ENCODE data around the gene LIX1L. TPM values are rescaled to one million over a fixed set of nuclear protein-coding genes. Genes with fewer than 3 reads are reported as not detected.

LIX1L gene
- polyA plus RNA-seq, 4 donors = 0.67 to 7.1 (median 4.5) TPM

- no peak for DNase-seq
- Histone ChIP-seq H3K4me1 (ENCODE audit: control insufficient read depth in 3 of 3, insufficient read depth in 2 of 3, low read depth in 1 of 3, low read length in 2 of 3) (peaks cover 8 to 20% (median 17%) of the 10 kb centered on the region in 3 donors), H3K27ac (ENCODE audit: low read depth in 1 of 3, low read length in 2 of 3) (peak overlapping the region; percentile 86 to 95 (median 89)), H3K27me3 (ENCODE audit: control insufficient read depth in 3 of 3, insufficient read depth in 3 of 3, low read length in 3 of 3) (no peaks in the 10 kb centered on the region), H3K4me3 (ENCODE audit: low read depth in 1 of 3, low read length in 3 of 3) (peak overlapping the region; percentile 83 to 100 (median 87)), H3K36me3 (ENCODE audit: control insufficient read depth in 3 of 3, insufficient read depth in 2 of 3, low read depth in 1 of 3, low read length in 3 of 3) (peaks cover 15 to 20% (median 20%) of the 10 kb centered on the region in 3 donors), H3K9me3 (ENCODE audit: control insufficient read depth in 2 of 2, insufficient read depth in 1 of 2, low read depth in 1 of 2, low read length in 1 of 2) (no peaks in the 10 kb centered on the region)
- FAIRE-seq = no peak
- WGBS, 3 donors = 0 to 1% (median 0%) methylated on average over 8 of the region's 8 CpGs
Measured at GRCh38 chr1:145995148-145995881, 37.5 kb upstream of the LIX1L start.

GRCh38 chr1:145994391-145995120, 36.7 kb upstream of the LIX1L start:
- Histone ChIP-seq H3K27me3 (ENCODE audit: control insufficient read depth in 3 of 3, insufficient read depth in 3 of 3, low read length in 3 of 3) (no peaks in the 10 kb centered on the region), H3K9me3 (ENCODE audit: control insufficient read depth in 2 of 2, insufficient read depth in 1 of 2, low read depth in 1 of 2, low read length in 1 of 2) (no peaks in the 10 kb centered on the region), H3K4me3 (ENCODE audit: low read depth in 1 of 3, low read length in 3 of 3) (peak overlapping the region; percentile 83 to 100 (median 87)), H3K4me1 (ENCODE audit: control insufficient read depth in 3 of 3, insufficient read depth in 2 of 3, low read depth in 1 of 3, low read length in 2 of 3) (peaks cover 6 to 16% (median 15%) of the 10 kb centered on the region in 3 donors), H3K27ac (ENCODE audit: low read depth in 1 of 3, low read length in 2 of 3) (peak overlapping the region; percentile 86 to 95 (median 89)), H3K36me3 (ENCODE audit: control insufficient read depth in 3 of 3, insufficient read depth in 2 of 3, low read depth in 1 of 3, low read length in 3 of 3) (peaks cover 15 to 20% (median 20%) of the 10 kb centered on the region in 3 donors)
- DNase-seq (peak; percentile 59 to 69), FAIRE-seq (no peak)
- 2 to 9% (median 7%) methylated on average over 10 of the region's 10 CpGs for WGBS, 3 donors

- Histone ChIP-seq H3K9me3 (ENCODE audit: control insufficient read depth in 2 of 2, insufficient read depth in 1 of 2, low read depth in 1 of 2, low read length in 1 of 2) (no peaks in the 10 kb centered on the region), H3K27ac (ENCODE audit: low read depth in 1 of 3, low read length in 2 of 3) (peak overlapping the region; percentile 86 to 95 (median 89)), H3K27me3 (ENCODE audit: control insufficient read depth in 3 of 3, insufficient read depth in 3 of 3, low read length in 3 of 3) (no peaks in the 10 kb centered on the region), H3K36me3 (ENCODE audit: control insufficient read depth in 3 of 3, insufficient read depth in 2 of 3, low read depth in 1 of 3, low read length in 3 of 3) (peaks cover 15 to 20% (median 20%) of the 10 kb centered on the region in 3 donors), H3K4me1 (ENCODE audit: control insufficient read depth in 3 of 3, insufficient read depth in 2 of 3, low read depth in 1 of 3, low read length in 2 of 3) (peaks cover 3 to 13% (median 11%) of the 10 kb centered on the region in 3 donors), H3K4me3 (ENCODE audit: low read depth in 1 of 3, low read length in 3 of 3) (peak overlapping the region; percentile 83 to 100 (median 87))
- WGBS, 3 donors = 5 to 21% (median 19%) methylated on average over 6 of the region's 6 CpGs
- FAIRE-seq = no peak
- peak in 1 of 2 donors; percentile 32 for DNase-seq
Measured at GRCh38 chr1:145993618-145994390, 36.0 kb upstream of the LIX1L start.

GRCh38 chr1:145992958-145993617, 35.3 kb upstream of the LIX1L start:
- FAIRE-seq (no peak), DNase-seq (no peak)
- 12 to 32% (median 24%) methylated on average over 5 of the region's 5 CpGs for WGBS, 3 donors
- peak overlapping the region; percentile 83 to 100 (median 87) for H3K4me3 ChIP-seq (ENCODE audit: low read depth in 1 of 3, low read length in 3 of 3)
- peaks cover 3 to 13% (median 11%) of the 10 kb centered on the region in 3 donors for H3K4me1 ChIP-seq (ENCODE audit: control insufficient read depth in 3 of 3, insufficient read depth in 2 of 3, low read depth in 1 of 3, low read length in 2 of 3)
- H3K27me3 ChIP-seq (ENCODE audit: control insufficient read depth in 3 of 3, insufficient read depth in 3 of 3, low read length in 3 of 3) = no peaks in the 10 kb centered on the region
- no peaks in the 10 kb centered on the region for H3K9me3 ChIP-seq (ENCODE audit: control insufficient read depth in 2 of 2, insufficient read depth in 1 of 2, low read depth in 1 of 2, low read length in 1 of 2)
- peaks cover 15 to 20% (median 20%) of the 10 kb centered on the region in 3 donors for H3K36me3 ChIP-seq (ENCODE audit: control insufficient read depth in 3 of 3, insufficient read depth in 2 of 3, low read depth in 1 of 3, low read length in 3 of 3)
- H3K27ac ChIP-seq (ENCODE audit: low read depth in 1 of 3, low read length in 2 of 3) = peak overlapping the region in 2 of 3 donors; percentile 86 to 95

- DNase-seq = peak in 1 of 2 donors; percentile 44
- H3K4me1 ChIP-seq (ENCODE audit: control insufficient read depth in 3 of 3, insufficient read depth in 2 of 3, low read depth in 1 of 3, low read length in 2 of 3) = peaks cover 3 to 11% (median 9%) of the 10 kb centered on the region in 3 donors
Measured at GRCh38 chr1:145992502-145992936, 34.7 kb upstream of the LIX1L start.

GRCh38 chr1:145991735-145992412, 34.1 kb upstream of the LIX1L start:
- H3K27ac ChIP-seq (ENCODE audit: low read depth in 1 of 3, low read length in 2 of 3) = peak overlapping the region in 2 of 3 donors; percentile 81 to 86
- no peaks in the 10 kb centered on the region for H3K9me3 ChIP-seq (ENCODE audit: control insufficient read depth in 2 of 2, insufficient read depth in 1 of 2, low read depth in 1 of 2, low read length in 1 of 2)
- peak in 1 of 2 donors; percentile 35 for DNase-seq
- peak overlapping the region in 1 of 3 donors; percentile 87 for H3K4me3 ChIP-seq (ENCODE audit: low read depth in 1 of 3, low read length in 3 of 3)
- no peak for FAIRE-seq
- 20 to 52% (median 43%) methylated on average over 10 of the region's 10 CpGs for WGBS, 3 donors
- no peaks in the 10 kb centered on the region for H3K27me3 ChIP-seq (ENCODE audit: control insufficient read depth in 3 of 3, insufficient read depth in 3 of 3, low read length in 3 of 3)
- H3K4me1 ChIP-seq (ENCODE audit: control insufficient read depth in 3 of 3, insufficient read depth in 2 of 3, low read depth in 1 of 3, low read length in 2 of 3) = peaks cover 3 to 11% (median 6%) of the 10 kb centered on the region in 3 donors
- H3K36me3 ChIP-seq (ENCODE audit: control insufficient read depth in 3 of 3, insufficient read depth in 2 of 3, low read depth in 1 of 3, low read length in 3 of 3) = peaks cover 15 to 20% (median 20%) of the 10 kb centered on the region in 3 donors

More at GRCh38 chr1:145992502-145992936, 34.7 kb upstream of the LIX1L start:
- 6 to 54% (median 24%) methylated on average over 1 of the region's 1 CpG for WGBS, 3 donors
- peak overlapping the region in 2 of 3 donors; percentile 86 to 95 for H3K27ac ChIP-seq (ENCODE audit: low read depth in 1 of 3, low read length in 2 of 3)
- H3K36me3 ChIP-seq (ENCODE audit: control insufficient read depth in 3 of 3, insufficient read depth in 2 of 3, low read depth in 1 of 3, low read length in 3 of 3) = peaks cover 15 to 20% (median 20%) of the 10 kb centered on the region in 3 donors
- no peaks in the 10 kb centered on the region for H3K27me3 ChIP-seq (ENCODE audit: control insufficient read depth in 3 of 3, insufficient read depth in 3 of 3, low read length in 3 of 3)
- peak overlapping the region; percentile 83 to 100 (median 87) for H3K4me3 ChIP-seq (ENCODE audit: low read depth in 1 of 3, low read length in 3 of 3)
- no peak for FAIRE-seq
- H3K9me3 ChIP-seq (ENCODE audit: control insufficient read depth in 2 of 2, insufficient read depth in 1 of 2, low read depth in 1 of 2, low read length in 1 of 2) = no peaks in the 10 kb centered on the region

GRCh38 chr1:145990249-145990855, 32.5 kb upstream of the LIX1L start:
- peak; percentile 60 to 65 for DNase-seq
- no peaks in the 10 kb centered on the region for H3K27me3 ChIP-seq (ENCODE audit: control insufficient read depth in 3 of 3, insufficient read depth in 3 of 3, low read length in 3 of 3)
- no peak overlapping the region for H3K4me3 ChIP-seq (ENCODE audit: low read depth in 1 of 3, low read length in 3 of 3)
- H3K4me1 ChIP-seq (ENCODE audit: control insufficient read depth in 3 of 3, insufficient read depth in 2 of 3, low read depth in 1 of 3, low read length in 2 of 3) = peaks cover 3 to 15% (median 6%) of the 10 kb centered on the region in 3 donors
- peaks cover 15 to 20% (median 20%) of the 10 kb centered on the region in 3 donors for H3K36me3 ChIP-seq (ENCODE audit: control insufficient read depth in 3 of 3, insufficient read depth in 2 of 3, low read depth in 1 of 3, low read length in 3 of 3)
- WGBS, 3 donors = 35 to 68% (median 54%) methylated on average over 7 of the region's 7 CpGs
- no peak for FAIRE-seq
- H3K9me3 ChIP-seq (ENCODE audit: control insufficient read depth in 2 of 2, insufficient read depth in 1 of 2, low read depth in 1 of 2, low read length in 1 of 2) = no peaks in the 10 kb centered on the region
- H3K27ac ChIP-seq (ENCODE audit: low read depth in 1 of 3, low read length in 2 of 3) = peak overlapping the region; percentile 8 to 80 (median 37)

Data from small intestine (tissue), 7 donors.